Heart left ventricle (tissue), 16 donors: ENCODE results near the gene SPZ1. TPM values are rescaled to one million over a fixed set of nuclear protein-coding genes. Genes with fewer than 3 reads are reported as not detected.
"Not testable (repeated sequence)": the region's sequence is repeated elsewhere in the genome, so short reads cannot be mapped to it uniquely, and the experiment has no call there.

ENCODE experiments used
- ATAC-seq, 4 donors: fragments of 200-7000 bp; cut with Tn5 transposase; one replicate each; pipeline ENCODE4 v1.9.1; 2020 to 2022; ENCODE audit warnings: moderate library complexity in 4 of 4, mild to moderate bottlenecking in 3 of 4, moderate number of reproducible peaks in 1 of 4
- DNase-seq, 5 donors: peaks; one replicate each; pipeline ENCODE4 v3.0.0-alpha.2; 2020
- H3K27ac ChIP-seq, 12 donors: fragments of 200-600 bp; sonication (generic) in 4 of 12; one replicate each; pipeline versions ENCODE4 v1.5.0 to v1.8.0; 2016 to 2022; ENCODE audit warnings: mild to moderate bottlenecking in 2 of 12
- H3K27me3 ChIP-seq, 9 donors: fragments of 200-600 bp; sonication (generic) in 2 of 9; one replicate each; pipeline versions ENCODE4 v1.5.1 to v1.8.0; 2016 to 2022; ENCODE audit warnings: mild to moderate bottlenecking in 3 of 9
- H3K36me3 ChIP-seq, 9 donors: fragments of 200-600 bp; sonication (generic) in 2 of 9; one replicate each; pipeline versions ENCODE4 v1.5.0 to v1.8.0; 2018 to 2022; ENCODE audit warnings: mild to moderate bottlenecking in 2 of 9
- H3K4me1 ChIP-seq, 12 donors: fragments of 200-600 bp; sonication (generic) in 4 of 12; one replicate each; pipeline versions ENCODE4 v1.5.0 to v1.8.0; 2016 to 2022; ENCODE audit warnings: mild to moderate bottlenecking in 3 of 12
- H3K4me3 ChIP-seq, 12 donors: fragments of 200-600 bp; sonication (generic) in 4 of 12; one replicate each; pipeline versions ENCODE4 v1.5.0 to v1.8.0; 2017 to 2022; ENCODE audit warnings: mild to moderate bottlenecking in 9 of 12, moderate library complexity in 4 of 12
- H3K9me3 ChIP-seq, 12 donors: fragments of 200-600 bp; sonication (generic) in 4 of 12; one replicate each; pipeline versions ENCODE4 v1.5.0 to v1.8.0; 2016 to 2022; ENCODE audit warnings: mild to moderate bottlenecking in 1 of 12
- POLR2A ChIP-seq, 2 donors: fragments of 450-650 bp; IDR thresholded peaks; one replicate each; pipeline ENCODE4 v1.6.1; 2017; ENCODE audit warnings: antibody characterized with exemption in 2 of 2, mild to moderate bottlenecking in 2 of 2, moderate library complexity in 2 of 2
- WGBS, 4 donors: extraction: QIAGEN DNeasy Blood & Tissue Kit in 2 of 4; methylation state at CpG; one replicate each; pipeline versions ENCODE4 v1.1.5 to v1.1.7; 2013 to 2018; 5-methylcytosine and 5-hydroxymethylcytosine counted together
- intact Hi-C, 10 donors: fragments of 100-400 bp; cut with DNase I; formaldehyde crosslinking; loops; one replicate each; pipeline versions ENCODE4 v1.11.1 to v1.14.2; 2022
- polyA plus RNA-seq, 2 donors: library from polyadenylated mRNA; stranded (reverse); fragments of 200-250 nt; gene quantifications; one replicate each; pipeline ENCODE4 v1.2.3, GENCODE V29; 2013
- total RNA-seq, 9 donors: library from RNA; depleted of rRNA in 2 of 9; stranded (reverse); fragments of >200 nt in 2 of 9; fragmentation: NEBNext Ultra II Directional in 3 of 9; extraction: Animal tissue kit (Norgen Biotek cat#: 25700) in 3 of 9; gene quantifications; one replicate each; pipeline versions ENCODE4 v1.1.0 to v1.2.4, GENCODE V29; 2016 to 2023
- TF ChIP-seq, protein P1 (sequence below), 12 donors: fragments of 200-600 bp; sonication (generic) in 4 of 12; IDR thresholded peaks; one replicate each; pipeline versions ENCODE4 v1.5.0 to v1.8.0; 2018 to 2022; ENCODE audit warnings: antibody characterized with exemption in 12 of 12, mild to moderate bottlenecking in 5 of 12
- donor health status: ischemic (EF 13 %, LVEDD 7.1; RV severe dilation, severe dysfunction).
- donor health status: healthy with polysubstance abuse.
- donor health status: DM: no; HTN: yes; CAD: no.
- donor health status: DM: no; HTN: no; CAD: no.
- donor health status: ischemic (EF 25% LVEDD 6.9; RV normal size, moderate dysfunction).
- donor health status: ischemic (EF 25% LVEDD 5.7; RV mildly dilated, moderate dysfunction).
- donor health status: healthy.
- donor health status: DM: yes; HTN: yes; CAD: no.
- donor health status: ischemic (EF 35%, LVEDD 5.7; RV mildly dilated, moderate dysfunction).
- donor health status: nonischemic (EF 11% LVEDD 7.7; RV severe dilation, severe dysfunction).
- donor health status: DM: yes; HTN: yes; CAD: no.
- donor health status: PGD.
- donor health status: ischemic (EF 29% LVEDD 5.4; RV normal size, mild dysfunction).
- donor health status: nonischemic (EF 23%, LVEDD 6.1; RV moderate dilation, normal function).

The SPZ1 gene
- total and polyA plus RNA-seq, 11 donors: not detected

DNA sequence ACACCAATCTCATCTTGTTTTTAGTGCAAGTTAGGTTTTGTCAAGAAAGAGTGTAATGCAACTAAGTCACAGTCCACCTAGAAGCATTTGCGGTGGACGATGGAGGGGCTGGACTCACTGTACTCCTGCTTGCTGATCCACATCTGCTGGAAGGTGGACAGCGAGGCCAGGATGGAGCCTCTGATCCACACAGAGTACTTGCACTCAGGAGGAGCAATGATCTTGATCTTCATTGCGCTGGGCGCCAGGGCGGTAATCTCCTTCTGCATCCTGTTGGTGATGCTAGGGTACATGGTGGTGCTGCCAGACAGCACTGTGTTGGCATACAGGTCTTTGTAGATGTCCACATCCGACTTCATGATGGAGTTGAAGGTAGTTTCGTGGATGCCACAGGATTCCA is 20.2 kb upstream of the SPZ1 start:
- Histone ChIP-seq H3K4me3 (no peak overlapping the region), H3K27ac (no peak overlapping the region), H3K9me3 (no peaks in the 10 kb centered on the region), H3K36me3 (no peaks in the 10 kb centered on the region), H3K27me3 (no peaks in the 10 kb centered on the region), H3K4me1 (no peaks in the 10 kb centered on the region)
- ATAC-seq: no peak
- 90 to 95% (median 92%) methylated on average over 8 of the region's 8 CpGs for WGBS, 4 donors
- no peak for DNase-seq
- TF ChIP-seq POLR2A (IDR thresholded peaks at IDR 0.05): no peak
- TF ChIP-seq, protein P1, sequence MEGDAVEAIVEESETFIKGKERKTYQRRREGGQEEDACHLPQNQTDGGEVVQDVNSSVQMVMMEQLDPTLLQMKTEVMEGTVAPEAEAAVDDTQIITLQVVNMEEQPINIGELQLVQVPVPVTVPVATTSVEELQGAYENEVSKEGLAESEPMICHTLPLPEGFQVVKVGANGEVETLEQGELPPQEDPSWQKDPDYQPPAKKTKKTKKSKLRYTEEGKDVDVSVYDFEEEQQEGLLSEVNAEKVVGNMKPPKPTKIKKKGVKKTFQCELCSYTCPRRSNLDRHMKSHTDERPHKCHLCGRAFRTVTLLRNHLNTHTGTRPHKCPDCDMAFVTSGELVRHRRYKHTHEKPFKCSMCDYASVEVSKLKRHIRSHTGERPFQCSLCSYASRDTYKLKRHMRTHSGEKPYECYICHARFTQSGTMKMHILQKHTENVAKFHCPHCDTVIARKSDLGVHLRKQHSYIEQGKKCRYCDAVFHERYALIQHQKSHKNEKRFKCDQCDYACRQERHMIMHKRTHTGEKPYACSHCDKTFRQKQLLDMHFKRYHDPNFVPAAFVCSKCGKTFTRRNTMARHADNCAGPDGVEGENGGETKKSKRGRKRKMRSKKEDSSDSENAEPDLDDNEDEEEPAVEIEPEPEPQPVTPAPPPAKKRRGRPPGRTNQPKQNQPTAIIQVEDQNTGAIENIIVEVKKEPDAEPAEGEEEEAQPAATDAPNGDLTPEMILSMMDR (IDR thresholded peaks at IDR 0.05): no peak
- intact Hi-C loops: no loop called here

DNA sequence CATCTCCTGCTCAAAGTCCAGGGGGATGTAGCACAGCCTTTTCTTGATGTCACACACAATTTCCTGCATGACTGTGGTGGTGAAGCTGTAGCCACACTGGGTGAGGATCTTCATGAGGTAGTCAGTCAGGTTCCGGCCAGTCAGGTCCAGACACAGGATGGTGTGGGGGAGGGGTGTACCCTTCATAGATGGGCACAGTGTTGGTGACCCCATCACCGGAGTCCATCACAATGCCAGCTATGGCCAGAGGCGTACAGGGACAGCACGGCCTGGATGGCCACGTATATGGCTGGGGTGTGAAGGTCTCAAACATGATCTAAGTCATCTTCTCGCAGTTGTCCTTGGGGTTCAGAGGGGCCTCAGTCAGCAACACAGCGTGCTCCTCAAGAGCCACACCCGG is 19.7 kb upstream of the SPZ1 start:
- no peak for TF ChIP-seq POLR2A (IDR thresholded peaks at IDR 0.05)
- TF ChIP-seq, protein P1 (IDR thresholded peaks at IDR 0.05): no peak
- ATAC-seq: no peak
- 82 to 91% (median 85%) methylated on average over 4 to 8 of the region's 8 CpGs for WGBS, 4 donors
- H3K9me3 ChIP-seq: no peaks in the 10 kb centered on the region
- no peak for DNase-seq
- intact Hi-C loops: no loop called here
- H3K36me3 ChIP-seq: no peaks in the 10 kb centered on the region
- H3K27me3 ChIP-seq: no peaks in the 10 kb centered on the region
- H3K4me3 ChIP-seq: no peak overlapping the region
- no peak overlapping the region for H3K27ac ChIP-seq
- no peaks in the 10 kb centered on the region for H3K4me1 ChIP-seq

DNA sequence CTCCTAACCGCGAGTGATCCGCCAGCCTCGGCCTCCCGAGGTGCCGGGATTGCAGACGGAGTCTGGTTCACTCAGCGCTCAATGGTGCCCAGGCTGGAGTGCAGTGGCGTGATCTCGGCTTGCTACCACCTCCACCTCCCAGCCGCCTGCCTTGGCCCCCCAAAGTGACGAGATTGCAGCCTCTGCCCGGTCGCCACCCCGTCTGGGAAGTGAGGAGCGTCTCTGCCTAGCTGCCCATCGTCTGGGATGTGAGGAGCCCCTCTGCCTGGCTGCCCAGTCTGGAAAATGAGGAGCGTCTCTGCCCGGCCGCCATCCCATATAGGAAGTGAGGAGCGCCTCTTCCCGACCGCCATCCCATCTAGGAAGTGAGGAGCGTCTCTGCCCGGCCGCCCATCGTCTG is 19.0 kb upstream of the SPZ1 start:
- H3K27ac ChIP-seq, H3K27me3 ChIP-seq, H3K4me1 ChIP-seq, H3K36me3 ChIP-seq, DNase-seq, H3K4me3 ChIP-seq, ATAC-seq, intact Hi-C loops, H3K9me3 ChIP-seq: not testable (repeated sequence)
- WGBS, 4 donors: 92 to 99% (median 96%) methylated on average over 15 to 20 of the region's 27 CpGs; no CpG with 5 or more reads in 1 of the 4 donors

DNA sequence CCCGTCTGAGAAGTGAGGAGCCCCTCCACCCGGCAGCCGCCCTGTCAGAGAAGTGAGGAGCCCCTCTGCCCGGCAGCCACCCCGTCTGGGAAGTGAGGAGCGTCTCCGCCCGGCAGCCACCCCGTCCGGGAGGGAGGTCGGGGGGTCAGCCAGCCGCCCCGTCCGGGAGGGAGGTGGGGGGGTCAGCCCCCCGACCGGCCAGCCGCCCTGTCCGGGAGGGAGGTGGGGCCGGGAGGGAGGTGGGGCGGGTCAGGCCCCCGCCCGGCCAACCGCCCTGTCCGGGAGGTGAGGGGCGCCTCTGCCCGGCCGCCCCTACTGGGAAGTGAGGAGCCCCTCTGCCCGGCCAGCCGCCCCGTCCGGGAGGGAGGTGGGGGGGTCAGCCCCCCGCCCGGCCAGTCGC is 18.5 kb upstream of the SPZ1 start:
- H3K4me3 ChIP-seq, H3K4me1 ChIP-seq, ATAC-seq, H3K36me3 ChIP-seq, DNase-seq, H3K9me3 ChIP-seq, H3K27ac ChIP-seq, H3K27me3 ChIP-seq, intact Hi-C loops: not testable (repeated sequence)
- WGBS, 4 donors: 96 to 98% methylated on average over 8 to 19 of the region's 34 CpGs; no CpG with 5 or more reads in 2 of the 4 donors

DNA sequence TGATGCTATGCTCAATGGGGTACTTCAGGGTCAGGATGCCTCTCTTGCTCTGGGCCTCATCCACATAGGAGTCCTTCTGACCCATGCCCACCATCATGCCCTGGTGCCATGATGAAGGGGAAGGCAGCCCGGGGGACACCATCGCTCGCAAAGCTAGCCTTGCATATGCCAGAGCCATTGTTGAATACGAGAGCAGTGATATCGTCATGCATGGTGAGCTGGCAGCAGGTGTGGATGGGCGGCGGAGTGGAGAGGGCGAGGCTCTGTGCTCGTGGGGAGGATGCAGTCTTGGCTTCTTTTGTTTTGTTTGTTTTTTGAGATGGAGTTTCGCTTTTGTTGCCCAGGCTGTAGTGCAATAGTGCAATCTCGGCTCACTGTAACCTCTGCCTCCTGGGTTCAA is 17.2 kb upstream of the SPZ1 start:
- no peak overlapping the region for H3K27ac ChIP-seq
- intact Hi-C loops: no loop called here
- H3K9me3 ChIP-seq: no peaks in the 10 kb centered on the region
- H3K27me3 ChIP-seq: no peaks in the 10 kb centered on the region
- WGBS, 4 donors: 91 to 96% (median 94%) methylated on average over 11 of the region's 11 CpGs
- DNase-seq (no peak), ATAC-seq (no peak)
- TF ChIP-seq, protein P1 (IDR thresholded peaks at IDR 0.05): no peak
- no peak for TF ChIP-seq POLR2A (IDR thresholded peaks at IDR 0.05)
- H3K36me3 ChIP-seq: no peaks in the 10 kb centered on the region
- no peak overlapping the region for H3K4me3 ChIP-seq
- H3K4me1 ChIP-seq: no peaks in the 10 kb centered on the region
